ENCODE measurements around the gene EFNA5.
"Not testable (repeated sequence)": the region's sequence is repeated elsewhere in the genome, so short reads cannot be mapped to it uniquely, and the experiment has no call there.

Gene EFNA5

DNA sequence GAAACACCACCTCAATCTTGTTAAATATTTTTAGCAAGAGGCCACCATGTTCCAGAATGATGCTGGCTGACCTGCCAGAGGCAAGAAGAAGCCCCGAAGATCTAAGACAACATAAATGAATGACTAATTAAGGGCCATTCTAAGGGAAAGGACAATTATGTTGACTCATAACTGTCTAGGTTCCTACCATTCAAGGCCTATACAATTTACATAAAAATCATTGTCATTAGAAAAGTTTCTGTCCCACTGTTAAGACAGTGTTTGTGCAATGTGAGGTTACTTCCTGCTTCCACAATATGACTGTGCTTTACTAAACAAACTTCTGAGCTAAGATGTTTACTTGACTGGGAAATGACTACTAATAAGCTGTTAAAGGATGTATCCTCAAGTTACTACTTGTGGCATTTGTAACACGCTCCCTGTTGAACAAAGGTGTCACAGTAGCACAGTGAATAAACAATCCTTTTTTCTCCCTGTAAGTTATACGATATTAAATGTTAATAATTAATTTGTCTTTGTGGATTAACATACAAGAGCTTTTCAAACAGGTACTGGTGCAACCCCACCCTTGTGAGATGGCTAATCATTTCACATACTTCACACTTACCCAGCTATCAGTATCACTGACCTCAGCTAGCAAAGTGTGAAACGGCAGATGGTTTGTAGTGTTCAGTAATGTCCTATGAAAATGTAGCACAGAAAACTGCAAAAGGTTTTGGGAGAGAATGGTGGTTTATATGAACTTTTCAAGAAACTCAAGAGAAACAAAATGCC is 195.8 kb downstream of the EFNA5 start:
- no peak for DNase-seq

DNA sequence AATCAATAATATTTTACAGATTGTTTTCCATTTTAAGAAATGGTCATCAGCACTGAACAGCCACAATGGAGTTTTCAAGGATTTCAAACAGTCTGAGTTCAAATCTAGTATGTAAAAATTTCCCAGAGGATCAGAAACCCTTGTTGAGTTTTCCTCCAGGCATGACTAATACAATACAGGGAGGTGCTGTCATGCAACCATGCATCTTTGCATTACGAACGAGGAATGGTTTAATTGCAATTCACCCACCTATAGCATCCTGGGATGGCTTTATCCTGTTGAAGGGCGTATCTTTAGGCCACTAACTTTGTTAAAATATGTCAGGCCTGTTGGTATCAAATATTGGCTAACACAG is 196.4 kb downstream of the EFNA5 start:
- DNase-seq = no peak

- no peak for DNase-seq
These were observed 198.1 kb downstream of the EFNA5 start for GRCh38 chr5:107472620-107473064.

DNA sequence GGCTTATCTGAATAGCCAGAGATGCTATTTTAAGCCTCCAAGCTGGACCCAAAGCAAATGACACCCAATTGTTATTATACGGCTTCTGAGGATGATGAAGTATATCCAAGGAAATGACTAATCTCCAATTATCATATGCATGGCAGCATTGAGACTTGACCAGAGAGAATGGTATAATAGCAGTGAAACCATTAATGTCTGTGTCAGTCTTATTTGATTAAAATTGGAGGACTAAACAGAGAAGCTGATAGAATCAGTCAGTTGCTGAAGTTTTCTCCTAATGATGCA is 200.5 kb downstream of the EFNA5 start:
- DNase-seq = no peak

GRCh38 chr5:107469485-107470294 is 201.0 kb downstream of the EFNA5 start:
- no peak for DNase-seq

- DNase-seq = no peak
These were observed 201.7 kb downstream of the EFNA5 start for GRCh38 chr5:107469064-107469463.

GRCh38 chr5:107468276-107468675 is 202.5 kb downstream of the EFNA5 start:
- no peak for DNase-seq

DNA sequence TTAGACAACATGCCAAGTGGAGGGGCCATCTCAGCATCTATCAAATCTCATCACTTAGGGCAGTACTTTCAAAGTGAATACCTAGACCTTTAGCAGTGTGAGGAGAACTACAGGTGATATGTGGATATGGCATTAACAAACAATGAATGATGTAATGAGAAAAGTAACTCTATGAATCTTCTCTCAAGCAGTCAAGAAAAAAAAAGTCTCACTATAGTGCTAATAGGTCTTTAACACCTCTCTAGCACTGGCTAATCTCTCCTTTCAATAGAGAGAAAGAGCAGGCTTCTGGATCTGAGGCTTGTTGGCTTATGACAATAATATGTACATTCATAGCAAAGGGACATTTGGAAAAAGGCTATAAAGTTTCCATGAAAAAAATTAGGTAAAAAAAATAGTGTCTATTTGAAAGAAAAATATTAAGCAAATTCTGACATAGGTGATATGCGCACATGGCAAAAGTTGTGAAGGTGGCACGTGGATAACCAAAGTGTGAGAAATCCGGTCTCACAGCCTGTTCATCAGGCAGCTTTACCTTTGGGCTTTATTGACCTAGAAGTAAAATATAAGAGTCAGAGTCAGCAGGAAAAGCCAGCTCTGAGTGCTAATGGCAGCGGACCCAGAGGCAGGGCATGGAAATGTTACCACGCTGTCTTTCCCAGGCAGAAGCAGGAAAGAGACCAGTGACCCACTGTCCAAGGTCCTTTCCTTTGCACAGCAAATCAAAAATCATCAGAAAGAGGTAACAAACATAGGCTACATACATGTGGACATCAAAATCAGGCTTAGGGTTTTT is 203.4 kb downstream of the EFNA5 start:
- DNase-seq = no peak

GRCh38 chr5:107466233-107466769 is 204.4 kb downstream of the EFNA5 start:
- no peak for DNase-seq

DNA sequence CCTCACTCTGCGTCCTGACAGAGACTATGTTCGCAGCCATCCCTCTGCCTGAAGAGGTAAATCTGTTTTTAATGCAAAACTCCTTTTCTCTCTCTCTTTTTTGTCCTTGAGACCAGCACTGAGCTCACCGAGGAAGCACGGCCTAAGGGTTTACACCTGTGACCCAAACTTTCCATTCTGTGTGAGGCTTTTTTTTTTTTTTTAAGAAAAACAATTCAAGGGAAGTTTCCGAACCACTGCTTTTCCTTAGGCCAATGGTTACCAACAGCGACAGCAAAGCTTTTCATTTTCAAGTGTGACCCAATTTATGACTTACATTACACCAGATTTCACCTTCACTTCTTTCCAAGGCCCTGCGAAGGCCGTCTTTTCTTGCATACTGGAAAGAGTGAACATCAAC is 205.9 kb downstream of the EFNA5 start:
- DNase-seq = no peak

DNA sequence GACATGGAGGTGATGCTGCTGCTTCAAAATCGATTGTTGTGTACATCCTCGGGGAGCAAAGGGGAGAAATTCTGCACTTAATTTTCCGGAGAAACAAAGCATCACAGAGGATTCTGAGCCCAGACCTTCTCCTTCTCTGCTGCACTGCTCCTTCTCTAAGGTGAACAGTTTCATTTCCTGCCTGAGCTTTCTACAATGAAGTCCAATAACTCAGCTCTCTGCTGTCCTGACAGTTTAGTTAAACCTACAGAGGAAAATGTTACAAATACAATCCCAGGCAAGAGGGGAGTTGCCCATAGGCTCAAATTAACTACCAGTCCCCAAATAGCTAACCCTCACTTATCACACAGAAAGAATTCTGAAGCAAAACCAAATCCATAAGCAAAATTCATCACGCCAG is 206.3 kb downstream of the EFNA5 start:
- no peak for DNase-seq

GRCh38 chr5:107463731-107464130 is 207.0 kb downstream of the EFNA5 start:
- DNase-seq = no peak

GRCh38 chr5:107461770-107462169 is 209.0 kb downstream of the EFNA5 start:
- no peak for DNase-seq

- DNase-seq = no peak
These were observed 209.9 kb downstream of the EFNA5 start for GRCh38 chr5:107460789-107461188.

DNA sequence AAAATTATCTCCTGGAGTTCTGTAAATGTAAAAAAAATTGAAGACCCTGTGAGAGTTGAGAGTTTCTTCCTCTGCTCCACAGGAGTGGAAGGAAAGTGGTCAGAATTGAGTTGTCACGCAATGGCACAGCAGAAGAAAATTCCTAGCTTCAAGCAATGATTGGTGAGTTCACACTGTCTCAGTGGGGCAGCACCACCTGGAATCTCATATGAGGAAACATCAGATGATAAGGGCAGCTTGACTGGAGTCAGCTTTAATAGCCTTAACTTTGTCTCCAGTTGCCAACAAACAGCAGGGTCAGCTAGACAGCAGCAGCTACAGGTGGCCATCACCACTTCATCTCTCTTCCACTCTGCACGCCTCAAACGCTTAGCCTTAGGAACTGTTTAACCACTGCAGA is 211.1 kb downstream of the EFNA5 start:
- DNase-seq = no peak

DNA sequence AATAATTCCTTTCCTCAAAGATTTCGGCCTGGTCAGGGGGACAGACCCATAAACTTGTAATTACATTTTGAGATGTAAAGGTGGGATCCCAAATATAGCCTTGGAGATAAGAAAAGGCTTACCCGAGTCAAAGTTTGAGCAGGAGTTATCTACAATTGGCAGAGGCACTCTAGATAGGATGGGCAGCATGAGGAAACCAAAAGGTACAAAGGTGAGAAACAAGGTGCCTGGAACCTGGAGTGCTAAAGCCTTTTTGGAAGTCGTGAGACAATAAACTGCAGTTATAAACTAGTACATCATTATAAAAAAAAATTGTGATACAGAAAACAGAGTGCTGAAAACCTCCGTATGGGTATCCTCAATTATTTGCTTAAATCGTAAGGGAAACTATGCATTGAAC is 212.4 kb downstream of the EFNA5 start:
- DNase-seq = no peak

- DNase-seq = no peak
These were observed 212.9 kb downstream of the EFNA5 start for GRCh38 chr5:107457881-107458280.

- no peak for DNase-seq
These were observed 213.6 kb downstream of the EFNA5 start for GRCh38 chr5:107457138-107457537.

DNA sequence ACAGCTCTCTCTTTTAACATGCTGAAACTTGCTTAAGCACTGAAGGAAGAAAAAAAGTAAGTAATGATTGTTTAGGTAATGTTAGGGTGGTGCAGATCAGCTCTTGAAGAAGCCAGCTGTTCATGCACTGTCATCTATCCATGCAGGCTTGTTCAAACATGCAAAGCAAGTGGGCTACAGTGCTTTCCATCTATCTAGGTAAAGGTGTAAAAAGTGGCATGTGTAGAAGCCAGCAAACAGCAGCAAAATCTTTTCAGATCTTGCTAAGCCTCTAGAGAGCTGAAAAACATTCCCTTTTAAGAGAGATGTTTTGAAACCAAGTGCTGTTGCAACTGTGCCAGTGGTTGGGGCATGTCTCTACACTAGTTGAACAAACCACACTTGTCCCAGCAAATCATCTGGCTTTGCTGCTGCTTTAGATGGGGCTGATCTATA is 214.4 kb downstream of the EFNA5 start:
- DNase-seq = no peak

DNA sequence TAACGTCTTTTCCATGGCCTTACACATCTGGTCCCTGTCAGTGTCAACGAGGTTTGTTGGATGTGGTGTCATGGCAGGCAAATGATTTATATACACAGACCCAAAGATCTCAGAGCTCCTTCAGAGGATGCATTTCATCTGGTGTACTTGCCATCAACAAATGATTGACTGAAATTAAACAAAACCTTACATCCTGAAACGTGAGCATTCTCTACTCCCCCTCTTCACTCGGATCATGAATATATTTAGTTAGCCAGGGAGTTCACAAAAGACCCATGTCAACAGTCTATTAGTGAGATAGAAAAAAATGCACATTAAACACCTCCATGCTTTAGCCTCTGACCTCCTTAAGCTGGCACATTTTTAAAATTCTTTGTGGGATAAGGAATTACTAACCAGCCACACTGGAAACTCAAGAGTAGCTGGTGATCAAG is 215.6 kb downstream of the EFNA5 start:
- no peak for DNase-seq

- DNase-seq = not testable (repeated sequence)
These were observed 218.9 kb downstream of the EFNA5 start for GRCh38 chr5:107451827-107452226.

DNA sequence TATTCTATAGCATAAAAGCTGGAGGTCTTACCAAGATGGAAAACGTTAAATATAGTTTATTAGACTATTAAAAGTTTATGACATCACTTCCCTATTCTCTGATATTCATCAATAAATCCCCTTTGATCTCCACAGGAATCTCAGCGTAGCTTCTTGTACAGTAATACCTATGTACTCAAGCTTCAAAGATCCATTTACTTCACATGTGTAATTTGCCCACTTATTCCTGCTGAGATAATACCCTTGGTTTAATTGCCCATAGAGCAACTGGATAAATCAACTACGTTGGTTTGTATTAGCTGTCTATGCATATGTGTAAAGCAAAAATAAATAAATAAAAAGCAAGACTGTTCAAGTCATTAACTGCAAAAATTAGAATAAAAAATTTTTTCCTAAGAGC is 219.7 kb downstream of the EFNA5 start:
- no peak for DNase-seq

DNA sequence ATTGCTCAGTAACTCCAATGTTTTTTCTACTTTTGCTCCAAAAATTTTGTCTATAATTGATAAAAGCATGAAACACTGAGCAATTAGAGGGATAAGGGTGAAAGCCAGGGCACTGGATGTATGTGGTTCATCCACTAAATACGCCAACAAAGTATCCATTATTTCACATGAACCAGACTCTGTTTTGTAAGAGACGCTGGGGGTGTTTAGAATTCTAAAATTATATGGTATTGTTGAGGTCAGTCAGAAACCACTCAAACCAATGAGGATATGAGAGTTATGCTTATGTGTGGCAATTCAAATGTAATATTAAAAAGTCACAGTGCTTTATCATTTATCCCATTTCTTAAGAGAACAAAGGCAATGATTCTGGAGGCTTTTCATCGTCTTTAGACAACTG is 220.2 kb downstream of the EFNA5 start:
- DNase-seq = no peak

Measured in NCI-H2029 treated with DMSO at 0.1 percent for 48 hours (cell line).